Upper lobe of left lung (tissue), 4 donors: Measurements from ENCODE around the gene MGMT.

Experiments
- POLR2A ChIP-seq, 4 donors: fragments of 450-650 bp; IDR thresholded peaks; one replicate each; pipeline ENCODE4 v1.5.1; 2016 to 2017; ENCODE audit warnings: antibody characterized with exemption in 4 of 4, mild to moderate bottlenecking in 2 of 4
- TF ChIP-seq, protein P1 (sequence below), 6 experiments: fragments of 450-650 bp in 4 of 6; fragments of 200-600 bp in 2 of 6; sonication (generic) in 2 of 6; IDR thresholded peaks; one replicate each; pipeline ENCODE4 v1.5.1; 2016 to 2019; ENCODE audit warnings: antibody characterized with exemption in 6 of 6

DNA sequence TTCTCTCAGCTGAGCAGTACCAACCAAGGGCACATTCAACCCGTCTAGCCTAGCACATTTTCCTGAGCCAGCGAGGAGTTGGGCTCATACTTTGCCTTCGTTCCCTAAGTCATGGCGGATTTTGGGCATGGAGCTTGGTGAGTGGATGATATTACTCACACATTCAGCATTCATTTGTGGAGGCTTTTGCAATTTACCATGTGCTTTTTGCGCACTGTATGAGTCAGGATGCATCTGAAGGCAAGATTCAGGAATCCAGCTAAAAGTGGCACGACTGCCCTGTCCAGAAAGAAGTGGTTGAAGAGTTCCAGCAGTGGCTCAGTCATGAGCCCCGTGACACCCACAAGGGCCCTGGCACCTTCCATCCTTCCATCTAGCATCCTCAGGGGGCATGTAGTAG lies 24.2 kb upstream of the MGMT start:
- no peak for TF ChIP-seq POLR2A (IDR thresholded peaks at IDR 0.05)
- TF ChIP-seq, protein P1, sequence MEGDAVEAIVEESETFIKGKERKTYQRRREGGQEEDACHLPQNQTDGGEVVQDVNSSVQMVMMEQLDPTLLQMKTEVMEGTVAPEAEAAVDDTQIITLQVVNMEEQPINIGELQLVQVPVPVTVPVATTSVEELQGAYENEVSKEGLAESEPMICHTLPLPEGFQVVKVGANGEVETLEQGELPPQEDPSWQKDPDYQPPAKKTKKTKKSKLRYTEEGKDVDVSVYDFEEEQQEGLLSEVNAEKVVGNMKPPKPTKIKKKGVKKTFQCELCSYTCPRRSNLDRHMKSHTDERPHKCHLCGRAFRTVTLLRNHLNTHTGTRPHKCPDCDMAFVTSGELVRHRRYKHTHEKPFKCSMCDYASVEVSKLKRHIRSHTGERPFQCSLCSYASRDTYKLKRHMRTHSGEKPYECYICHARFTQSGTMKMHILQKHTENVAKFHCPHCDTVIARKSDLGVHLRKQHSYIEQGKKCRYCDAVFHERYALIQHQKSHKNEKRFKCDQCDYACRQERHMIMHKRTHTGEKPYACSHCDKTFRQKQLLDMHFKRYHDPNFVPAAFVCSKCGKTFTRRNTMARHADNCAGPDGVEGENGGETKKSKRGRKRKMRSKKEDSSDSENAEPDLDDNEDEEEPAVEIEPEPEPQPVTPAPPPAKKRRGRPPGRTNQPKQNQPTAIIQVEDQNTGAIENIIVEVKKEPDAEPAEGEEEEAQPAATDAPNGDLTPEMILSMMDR (IDR thresholded peaks at IDR 0.05), result no peak
